HCT116 (cell line): ENCODE data around the gene PWP1. TPM values are rescaled to one million over a fixed set of nuclear protein-coding genes. Genes with fewer than 3 reads are reported as not detected.

ENCODE experiments used
- ATAC-seq: fragments of 200-7000 bp; cut with Tn5 transposase; 2 replicates; pipeline ENCODE4 v1.9.1; 2020; ENCODE audit warnings: mild to moderate bottlenecking, moderate library complexity
- BruUV-seq: library from RNA; stranded (reverse); fragments of 400-500 nt; replicated peaks from 2 replicates; lab custom pipeline; 2021; lab: Mats Ljungman, UMichigan
- CTCF ChIA-PET: fragments of 300-600 bp; sonication (Branson Sonifier 250); formaldehyde crosslinking; loops from one replicate; lab custom pipeline; 2021; ENCODE audit warnings: antibody characterized with exemption; lab: Charles Lee
- POLR2A ChIA-PET: fragments of 300-600, 350-600 bp; sonication (Branson Sonifier 250); formaldehyde crosslinking; loops from one replicate; lab custom pipeline; 2021; ENCODE audit warnings: antibody characterized with exemption; lab: Charles Lee
- RAD21 ChIA-PET, 2 experiments: fragments of 300-600 bp; sonication (Branson Sonifier 250); formaldehyde crosslinking; loops; one replicate each; lab custom pipeline; 2023; ENCODE audit warnings: low total read pairs in 2 of 2; ENCODE audit not compliant: uncharacterized antibody in 2 of 2, unreplicated experiment in 2 of 2, low non-redundant PET in 1 of 2; lab: Charles Lee
- DNase-seq: peaks from one replicate; pipeline ENCODE4 v3.0.0-alpha.2; 2010; ENCODE audit warnings: low read depth, low spot score
- H2AFZ ChIP-seq: fragments of 200-600 bp; shearing (Covaris generic), sonication (generic); 2 replicates; pipeline ENCODE4 v1.6.1; 2017; ENCODE audit warnings: low read depth, mixed run types, mixed read lengths, antibody characterized with exemption, low read length; ENCODE audit not compliant: poor library complexity, severe bottlenecking
- H3K27ac ChIP-seq: 2 replicates; pipeline ENCODE4 v1.5.1; 2012; ENCODE audit warnings: low read depth, low read length
- H3K27me3 ChIP-seq: fragments of 200-600 bp; sonication (generic); 2 replicates; pipeline ENCODE4 v1.6.1; 2016; ENCODE audit warnings: mixed run types, low read length, mixed read lengths; ENCODE audit not compliant: insufficient read depth
- H3K36me3 ChIP-seq, 2 experiments: fragments of 200-500 bp in 1 of 2; fragments of 200-600 bp in 1 of 2; sonication (Bioruptor generic) in 1 of 2; sonication (generic) in 1 of 2; 2 replicates each; pipeline versions ENCODE4 v1.5.1 to v1.6.1; 2014 to 2016; ENCODE audit warnings: low read length in 2 of 2, inconsistent platforms in 1 of 2, mixed read lengths in 1 of 2, mixed run types in 1 of 2; ENCODE audit not compliant: insufficient read depth in 2 of 2, control insufficient read depth in 1 of 2
- H3K4me1 ChIP-seq, 2 experiments: fragments of 200-600 bp in 1 of 2; sonication (generic) in 1 of 2; 2 replicates each; pipeline versions ENCODE4 v1.5.1 to v1.6.1; 2012 to 2017; ENCODE audit warnings: low read length in 2 of 2, inconsistent platforms in 1 of 2, mild to moderate bottlenecking in 1 of 2, mixed read lengths in 1 of 2, mixed run types in 1 of 2, moderate library complexity in 1 of 2; ENCODE audit not compliant: insufficient read depth in 2 of 2, control insufficient read depth in 1 of 2
- H3K4me2 ChIP-seq: fragments of 200-600 bp; sonication (generic); 2 replicates; pipeline ENCODE4 v1.6.1; 2017; ENCODE audit warnings: mixed run types, low read length, mixed read lengths
- H3K4me3 ChIP-seq, 2 experiments: fragments of 200-600 bp in 1 of 2; sonication (generic) in 1 of 2; replicated peaks in 1 of 2; 2 replicates each; pipeline ENCODE4 v1.5.1; 2011 to 2016; ENCODE audit warnings: low read length in 2 of 2, control low read depth in 1 of 2, low read depth in 1 of 2, mild to moderate bottlenecking in 1 of 2, mixed read lengths in 1 of 2, mixed run types in 1 of 2
- H3K79me2 ChIP-seq: fragments of 200-600 bp; sonication (generic); 2 replicates; pipeline ENCODE4 v1.6.1; 2017; ENCODE audit warnings: mild to moderate bottlenecking, mixed run types, low read length, moderate library complexity, mixed read lengths; ENCODE audit not compliant: insufficient read depth
- H3K9ac ChIP-seq: fragments of 200-600 bp; sonication (generic); 2 replicates; pipeline ENCODE4 v1.6.1; 2016; ENCODE audit warnings: low read length, mixed read lengths
- H3K9me2 ChIP-seq: fragments of 200-600 bp; sonication (generic), shearing (Covaris generic); 2 replicates; pipeline ENCODE4 v1.6.1; 2017; ENCODE audit warnings: mixed run types, mild to moderate bottlenecking, moderate library complexity; ENCODE audit not compliant: insufficient read depth
- H3K9me3 ChIP-seq, 2 experiments: fragments of 200-500 bp in 1 of 2; fragments of 200-600 bp in 1 of 2; sonication (Bioruptor generic) in 1 of 2; sonication (generic) in 1 of 2; 2 replicates each; pipeline ENCODE4 v1.6.1; 2014 to 2017; ENCODE audit warnings: low read length in 2 of 2, mixed read lengths in 2 of 2, inconsistent platforms in 1 of 2, low read depth in 1 of 2, mild to moderate bottlenecking in 1 of 2, mixed run types in 1 of 2, moderate library complexity in 1 of 2; ENCODE audit not compliant: control insufficient read depth in 1 of 2, insufficient read depth in 1 of 2
- H4K20me1 ChIP-seq: fragments of 200-600 bp; sonication (generic), shearing (Covaris generic); 2 replicates; pipeline ENCODE4 v1.6.1; 2017; ENCODE audit warnings: mixed run types, mild to moderate bottlenecking, moderate library complexity; ENCODE audit not compliant: insufficient read depth
- CBX3 ChIP-seq: IDR thresholded peaks from 2 replicates; pipeline ENCODE4 v1.6.1; 2012; ENCODE audit warnings: low read depth
- CEBPB ChIP-seq: IDR thresholded peaks from 2 replicates; pipeline ENCODE4 v1.6.1; 2012; ENCODE audit warnings: low read depth
- EGR1 ChIP-seq: IDR thresholded peaks from 2 replicates; pipeline ENCODE4 v1.6.1; 2012; ENCODE audit warnings: low read depth
- ELF1 ChIP-seq: IDR thresholded peaks from 2 replicates; pipeline ENCODE4 v1.6.1; 2012; ENCODE audit warnings: low read depth, borderline replicate concordance
- EZH2 ChIP-seq: fragments of 200-600 bp; sonication (generic); IDR thresholded peaks from 2 replicates; pipeline ENCODE4 v1.6.1; 2017; ENCODE audit warnings: antibody characterized with exemption, mixed run types
- EZH2phosphoT487 ChIP-seq: fragments of 200-600 bp; IDR thresholded peaks from 2 replicates; pipeline ENCODE4 v1.6.1; 2018; ENCODE audit warnings: antibody characterized with exemption, borderline replicate concordance
- JUND ChIP-seq: IDR thresholded peaks from 2 replicates; pipeline ENCODE4 v1.6.1; 2012
- POLR2AphosphoS5 ChIP-seq: IDR thresholded peaks from 2 replicates; pipeline ENCODE4 v1.6.1; 2011; ENCODE audit warnings: mild to moderate bottlenecking, low read depth, low read length, moderate library complexity
- RAD21 ChIP-seq: IDR thresholded peaks from 2 replicates; pipeline ENCODE4 v1.6.1; 2012; ENCODE audit warnings: low read depth, mild to moderate bottlenecking
- SIN3A ChIP-seq: IDR thresholded peaks from 2 replicates; pipeline ENCODE4 v1.6.1; 2012; ENCODE audit warnings: low read depth
- SRF ChIP-seq: IDR thresholded peaks from 2 replicates; pipeline ENCODE4 v1.6.1; 2012; ENCODE audit warnings: low read depth
- YY1 ChIP-seq: IDR thresholded peaks from 2 replicates; pipeline ENCODE4 v1.6.1; 2011; ENCODE audit warnings: low read length, low read depth, moderate library complexity, mild to moderate bottlenecking; ENCODE audit not compliant: insufficient replicate concordance; ENCODE audit errors: extremely low read depth
- ZFX ChIP-seq: fragments of 450-650 bp; IDR thresholded peaks from 2 replicates; pipeline ENCODE4 v1.6.1; 2017
- intact Hi-C: fragments of 100-400 bp; cut with micrococcal nuclease; formaldehyde crosslinking; loops from 2 replicates; pipeline ENCODE4 v1.10.0; 2022
- total RNA-seq: library from RNA; stranded (reverse); gene quantifications from one replicate; pipeline ENCODE4 v1.2.1, GENCODE V29; 2021; ENCODE audit not compliant: unreplicated experiment
- TF ChIP-seq, protein P1 (sequence below): IDR thresholded peaks from 2 replicates; pipeline ENCODE4 v1.6.1; 2012
- TF ChIP-seq, protein P2 (sequence below): IDR thresholded peaks from 2 replicates; pipeline ENCODE4 v1.6.1; 2011; ENCODE audit warnings: mild to moderate bottlenecking, low read length, moderate library complexity; ENCODE audit not compliant: insufficient replicate concordance; ENCODE audit errors: extremely low read depth
- TF ChIP-seq, protein P3 (sequence below), 3 experiments: fragments of 200-600 bp in 1 of 3; sonication (generic) in 1 of 3; IDR thresholded peaks in 2 of 3; conservative IDR thresholded peaks in 1 of 3; 2 replicates each; pipeline ENCODE4 v1.5.1; 2012 to 2017; ENCODE audit warnings: low read depth in 2 of 3, low read length in 2 of 3, antibody characterized with exemption in 1 of 3, borderline replicate concordance in 1 of 3, control low read depth in 1 of 3, mild to moderate bottlenecking in 1 of 3, mixed read lengths in 1 of 3, mixed run types in 1 of 3, moderate library complexity in 1 of 3; ENCODE audit not compliant: insufficient read depth in 1 of 3

Gene PWP1
- total RNA-seq, 1 experiment from 2014 or later, result 48.2 TPM

DNA sequence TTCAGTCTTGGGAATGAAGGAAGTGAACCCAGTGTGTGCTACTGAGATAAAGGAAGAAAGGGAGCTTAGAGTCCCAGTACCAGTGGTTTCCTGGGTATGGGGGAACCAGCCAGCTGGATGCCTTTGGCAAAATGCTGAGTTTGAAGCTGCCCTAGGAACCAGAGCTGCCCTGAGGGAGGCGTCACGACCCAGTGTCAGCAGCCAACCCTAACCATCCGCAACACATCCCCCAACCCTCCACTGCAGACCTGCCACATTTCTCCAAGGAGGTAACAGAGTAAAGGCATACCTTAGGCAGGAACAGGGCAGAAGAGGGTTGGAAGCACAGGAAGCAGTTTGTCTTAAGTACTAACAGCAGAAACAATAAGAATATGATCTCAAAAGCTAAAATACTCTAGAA is 46.8 kb downstream of the PWP1 start:
- Histone ChIP-seq H4K20me1 (no peaks in the 10 kb centered on the region), H3K27ac (no peak overlapping the region), H3K4me3 (no peak overlapping the region), H3K79me2 (no peaks in the 10 kb centered on the region), H3K4me1 (no peaks in the 10 kb centered on the region), H3K9me3 (no peaks in the 10 kb centered on the region), H2AFZ (no peak overlapping the region), H3K27me3 (no peaks in the 10 kb centered on the region), H3K9me2 (no peaks in the 10 kb centered on the region), H3K4me2 (no peak overlapping the region), H3K9ac (no peak overlapping the region), H3K36me3 (peaks cover 17 to 40% of the 10 kb centered on the region in 2 experiments)
- intact Hi-C loops, result no loop called here
- TF ChIP-seq, protein P1, sequence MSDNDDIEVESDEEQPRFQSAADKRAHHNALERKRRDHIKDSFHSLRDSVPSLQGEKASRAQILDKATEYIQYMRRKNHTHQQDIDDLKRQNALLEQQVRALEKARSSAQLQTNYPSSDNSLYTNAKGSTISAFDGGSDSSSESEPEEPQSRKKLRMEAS, result no peak
- no peak for TF ChIP-seq ZFX
- TF ChIP-seq POLR2AphosphoS5, result no peak
- no peak for TF ChIP-seq SIN3A
- no peak for TF ChIP-seq JUND
- TF ChIP-seq YY1, result no peak
- no peak for TF ChIP-seq EZH2
- no peak for TF ChIP-seq CBX3
- TF ChIP-seq EGR1, result no peak
- no peak for TF ChIP-seq EZH2phosphoT487
- no peak for TF ChIP-seq RAD21
- no peak for TF ChIP-seq SRF
- no peak for TF ChIP-seq CEBPB
- TF ChIP-seq, protein P2, sequence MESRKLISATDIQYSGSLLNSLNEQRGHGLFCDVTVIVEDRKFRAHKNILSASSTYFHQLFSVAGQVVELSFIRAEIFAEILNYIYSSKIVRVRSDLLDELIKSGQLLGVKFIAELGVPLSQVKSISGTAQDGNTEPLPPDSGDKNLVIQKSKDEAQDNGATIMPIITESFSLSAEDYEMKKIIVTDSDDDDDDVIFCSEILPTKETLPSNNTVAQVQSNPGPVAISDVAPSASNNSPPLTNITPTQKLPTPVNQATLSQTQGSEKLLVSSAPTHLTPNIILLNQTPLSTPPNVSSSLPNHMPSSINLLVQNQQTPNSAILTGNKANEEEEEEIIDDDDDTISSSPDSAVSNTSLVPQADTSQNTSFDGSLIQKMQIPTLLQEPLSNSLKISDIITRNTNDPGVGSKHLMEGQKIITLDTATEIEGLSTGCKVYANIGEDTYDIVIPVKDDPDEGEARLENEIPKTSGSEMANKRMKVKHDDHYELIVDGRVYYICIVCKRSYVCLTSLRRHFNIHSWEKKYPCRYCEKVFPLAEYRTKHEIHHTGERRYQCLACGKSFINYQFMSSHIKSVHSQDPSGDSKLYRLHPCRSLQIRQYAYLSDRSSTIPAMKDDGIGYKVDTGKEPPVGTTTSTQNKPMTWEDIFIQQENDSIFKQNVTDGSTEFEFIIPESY, result no peak
- TF ChIP-seq, protein P3, sequence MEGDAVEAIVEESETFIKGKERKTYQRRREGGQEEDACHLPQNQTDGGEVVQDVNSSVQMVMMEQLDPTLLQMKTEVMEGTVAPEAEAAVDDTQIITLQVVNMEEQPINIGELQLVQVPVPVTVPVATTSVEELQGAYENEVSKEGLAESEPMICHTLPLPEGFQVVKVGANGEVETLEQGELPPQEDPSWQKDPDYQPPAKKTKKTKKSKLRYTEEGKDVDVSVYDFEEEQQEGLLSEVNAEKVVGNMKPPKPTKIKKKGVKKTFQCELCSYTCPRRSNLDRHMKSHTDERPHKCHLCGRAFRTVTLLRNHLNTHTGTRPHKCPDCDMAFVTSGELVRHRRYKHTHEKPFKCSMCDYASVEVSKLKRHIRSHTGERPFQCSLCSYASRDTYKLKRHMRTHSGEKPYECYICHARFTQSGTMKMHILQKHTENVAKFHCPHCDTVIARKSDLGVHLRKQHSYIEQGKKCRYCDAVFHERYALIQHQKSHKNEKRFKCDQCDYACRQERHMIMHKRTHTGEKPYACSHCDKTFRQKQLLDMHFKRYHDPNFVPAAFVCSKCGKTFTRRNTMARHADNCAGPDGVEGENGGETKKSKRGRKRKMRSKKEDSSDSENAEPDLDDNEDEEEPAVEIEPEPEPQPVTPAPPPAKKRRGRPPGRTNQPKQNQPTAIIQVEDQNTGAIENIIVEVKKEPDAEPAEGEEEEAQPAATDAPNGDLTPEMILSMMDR (IDR thresholded peaks at IDR 0.05 in 2 of 3, conservative IDR thresholded peaks at IDR 0.05 in 1 of 3; ENCODE audit: borderline replicate concordance in 1 of 3, insufficient read depth in 1 of 3, low read depth in 2 of 3, low read length in 2 of 3), result no peak
- TF ChIP-seq ELF1, result no peak
- no peak for DNase-seq
- CTCF ChIA-PET, result no interaction called here
- RAD21 ChIA-PET, result no interaction called here
- BruUV-seq, result no TSS peak
- ATAC-seq, result no peak; the same call in 1 of the 2 replicates
- POLR2A ChIA-PET, result no interaction called here
